Glomerular endothelial cell (primary cell): ENCODE measurements around the gene DNAJB6. TPM values are rescaled to one million over a fixed set of nuclear protein-coding genes. Genes with fewer than 3 reads are reported as not detected.
"Not testable (repeated sequence)": the region's sequence is repeated elsewhere in the genome, so short reads cannot be mapped to it uniquely, and the experiment has no call there.

Experiments
- DNase-seq: peaks from one replicate; pipeline ENCODE4 v3.0.0-alpha.2; 2011; ENCODE audit warnings: low read depth, low spot score; ENCODE audit errors: extremely low read depth
- total RNA-seq: library from RNA; depleted of rRNA; stranded (reverse); fragments of >200 nt; gene quantifications from 2 replicates; pipeline ENCODE4 v1.2.3, GENCODE V29; 2015

Gene DNAJB6
- total RNA-seq, 1 donor from 2014 or later, result 125 TPM

GRCh38 chr7:157438121-157439025 is 101.6 kb downstream of the DNAJB6 start:
- DNase-seq, result no peak

- DNase-seq, result no peak
Observed at GRCh38 chr7:157439149-157439548, 102.3 kb downstream of the DNAJB6 start.

- DNase-seq, result no peak
Observed at GRCh38 chr7:157439761-157440160, 103.0 kb downstream of the DNAJB6 start.

GRCh38 chr7:157440346-157441022 is 103.7 kb downstream of the DNAJB6 start:
- DNase-seq, result no peak

- no peak for DNase-seq
Observed at GRCh38 chr7:157441023-157441399, 104.2 kb downstream of the DNAJB6 start.

GRCh38 chr7:157442456-157442855 is 105.7 kb downstream of the DNAJB6 start:
- no peak for DNase-seq

GRCh38 chr7:157442993-157443831 is 106.4 kb downstream of the DNAJB6 start:
- no peak for DNase-seq

GRCh38 chr7:157444011-157444842 is 107.4 kb downstream of the DNAJB6 start:
- DNase-seq, result no peak

GRCh38 chr7:157444843-157445135 is 108.0 kb downstream of the DNAJB6 start:
- DNase-seq, result no peak

- DNase-seq, result no peak
Observed at GRCh38 chr7:157445246-157445955, 108.6 kb downstream of the DNAJB6 start.

GRCh38 chr7:157445956-157446295 is 109.1 kb downstream of the DNAJB6 start:
- no peak for DNase-seq

GRCh38 chr7:157446322-157446721 is 109.5 kb downstream of the DNAJB6 start:
- no peak for DNase-seq

GRCh38 chr7:157454003-157454402 is 117.2 kb downstream of the DNAJB6 start:
- not testable (repeated sequence) for DNase-seq

- no peak for DNase-seq
Observed at GRCh38 chr7:157457355-157458253, 120.8 kb downstream of the DNAJB6 start.

- DNase-seq, result no peak
Observed at GRCh38 chr7:157458254-157458633, 121.4 kb downstream of the DNAJB6 start.

- DNase-seq, result no peak
Observed at GRCh38 chr7:157459966-157460365, 123.2 kb downstream of the DNAJB6 start.

- no peak for DNase-seq
Observed at GRCh38 chr7:157460721-157461120, 123.9 kb downstream of the DNAJB6 start.

GRCh38 chr7:157461573-157462418 is 125.0 kb downstream of the DNAJB6 start:
- no peak for DNase-seq
